ENCODE data around the gene MUC21. TPM values are rescaled to one million over a fixed set of nuclear protein-coding genes. Genes with fewer than 3 reads are reported as not detected.
"Not testable (repeated sequence)": the region's sequence is repeated elsewhere in the genome, so short reads cannot be mapped to it uniquely, and the experiment has no call there.

Gene MUC21
- total and polyA plus RNA-seq, 2 of the 8 experiments (the other 6 are each of a cell fraction or from before 2014, with no cell fraction given) = not detected

GRCh38 chr6:31017436-31017835 is 33.9 kb downstream of the MUC21 start:
- not testable (repeated sequence) for H3K9ac ChIP-seq (replicated peaks in 1 of 4; ENCODE audit: extremely low read depth in 1 of 4, low read depth in 3 of 4, low read length in 3 of 4); H2BK20ac ChIP-seq (ENCODE audit: low read length); H3K36me3 ChIP-seq (ENCODE audit: control insufficient read depth in 2 of 4, insufficient read depth in 4 of 4, low read length in 3 of 4); H3K14ac ChIP-seq (ENCODE audit: insufficient read length); H2BK15ac ChIP-seq (ENCODE audit: low read length); H2BK12ac ChIP-seq (ENCODE audit: low read depth, low read length); H2BK120ac ChIP-seq (replicated peaks; ENCODE audit: low read depth, low read length); H3K23ac ChIP-seq (ENCODE audit: insufficient read length); H3K4me3 ChIP-seq (ENCODE audit: extremely low read depth in 1 of 4, insufficient read depth in 2 of 4, low read depth in 3 of 4, low read length in 4 of 4); H4K8ac ChIP-seq (ENCODE audit: extremely low read depth, insufficient read depth, low read length); H3K27me3 ChIP-seq (replicated peaks in 1 of 4; ENCODE audit: control insufficient read depth in 3 of 4, extremely low read depth in 1 of 4, insufficient read depth in 3 of 4, low read length in 3 of 4); H3K4ac ChIP-seq (replicated peaks; ENCODE audit: insufficient read length, low read depth, low read length); H3K27ac ChIP-seq (ENCODE audit: low read depth, low read length); H4K5ac ChIP-seq (ENCODE audit: insufficient read length, low read depth, low read length); H3K4me1 ChIP-seq (replicated peaks in 1 of 4; ENCODE audit: control insufficient read depth in 3 of 4, insufficient read depth in 4 of 4, low read length in 3 of 4); H4K91ac ChIP-seq (replicated peaks; ENCODE audit: insufficient read length, low read length); DNase-seq (ENCODE audit: low read depth in 1 of 2, low spot score in 2 of 2); H2AFZ ChIP-seq (ENCODE audit: low read length); H2AK5ac ChIP-seq (ENCODE audit: low read depth, low read length); H3K23me2 ChIP-seq (ENCODE audit: low read depth, low read length); H4K20me1 ChIP-seq (replicated peaks in 1 of 2; ENCODE audit: control insufficient read depth in 1 of 2, insufficient read depth in 2 of 2, low read length in 2 of 2); H2BK5ac ChIP-seq (ENCODE audit: low read depth, low read length); H3K56ac ChIP-seq (replicated peaks; ENCODE audit: insufficient read length, low read depth, low read length); H3K79me1 ChIP-seq (ENCODE audit: low read depth, low read length); FAIRE-seq; H3K79me2 ChIP-seq (ENCODE audit: control insufficient read depth in 1 of 2, insufficient read depth in 2 of 2, low read length in 2 of 2); H3K18ac ChIP-seq (ENCODE audit: extremely low read depth, low read length); H3K4me2 ChIP-seq (ENCODE audit: insufficient read depth in 1 of 2, low read depth in 2 of 2, low read length in 2 of 2)
- H3K9me3 ChIP-seq (ENCODE audit: insufficient read depth in 2 of 2, low read depth in 1 of 2, low read length in 1 of 2) = peaks cover 6 to 11% of the 10 kb centered on the region in 2 experiments; a peak in 2 of 4 replicates
- CTCF ChIA-PET (ENCODE audit: partially characterized antibody) = interaction anchor here (0.7 to 2.9 kb wide), 4 partner anchors 9 to 210 kb away, joined by 3 to 12 read pairs (median 6); no protein-coding TSS in a partner anchor
- POLR2A ChIA-PET (ENCODE audit: partially characterized antibody) = interaction anchor here (0.7 kb wide), 1 partner anchor 58 kb away, joined by 3 read pairs; no protein-coding TSS in a partner anchor
- WGBS, 2 experiments (ENCODE audit: extremely low coverage in 1 of 2, insufficient coverage in 1 of 2, insufficient read length in 1 of 2, insufficient replicate concordance in 2 of 2, low coverage in 1 of 2, low lambda C conversion rate in 2 of 2, missing lambda C conversion rate in 1 of 2) = 86% methylated on average over 3 of the region's 3 CpGs; no CpG with 5 or more reads in 1 of the 2 experiments
